Mesothelial cell of epicardium (in vitro differentiated cells): ENCODE measurements around the gene FSHR. TPM values are rescaled to one million over a fixed set of nuclear protein-coding genes. Genes with fewer than 3 reads are reported as not detected.
A peak's percentile ranks its signal among the peaks of the same experiment; 100 is the strongest.

ENCODE experiments used
- DNase-seq, 2 experiments: peaks; one replicate each; pipeline ENCODE4 v3.0.0; 2021; ENCODE audit warnings: low spot score in 2 of 2; ENCODE audit not compliant: unreplicated experiment in 2 of 2
- H3K27ac Mint-ChIP-seq: 2 replicates; pipeline ENCODE4 v1.8.0; 2021; ENCODE audit warnings: mixed read lengths
- H3K27me3 Mint-ChIP-seq: 2 replicates; pipeline ENCODE4 v1.8.0; 2021; ENCODE audit warnings: low read depth, mixed read lengths
- H3K36me3 Mint-ChIP-seq: 2 replicates; pipeline ENCODE4 v1.8.0; 2021; ENCODE audit warnings: mixed read lengths
- H3K4me1 Mint-ChIP-seq: 2 replicates; pipeline ENCODE4 v1.8.0; 2021; ENCODE audit warnings: mixed read lengths
- H3K4me3 Mint-ChIP-seq: 2 replicates; pipeline ENCODE4 v1.8.0; 2021; ENCODE audit warnings: mild to moderate bottlenecking, moderate library complexity, mixed read lengths
- H3K9me3 Mint-ChIP-seq: 2 replicates; pipeline ENCODE4 v1.8.0; 2021; ENCODE audit warnings: mixed read lengths
- CTCF ChIP-seq: fragments of 200-600 bp; sonication (generic); IDR thresholded peaks from one replicate; pipeline ENCODE4 v1.5.0; 2021; ENCODE audit warnings: antibody characterized with exemption; ENCODE audit not compliant: unreplicated experiment
- total RNA-seq: library from RNA; stranded (reverse); gene quantifications from 3 replicates; pipeline ENCODE4 v1.2.1, GENCODE V29; 2021

Gene FSHR
- total RNA-seq, 1 donor from 2014 or later = not detected

DNA sequence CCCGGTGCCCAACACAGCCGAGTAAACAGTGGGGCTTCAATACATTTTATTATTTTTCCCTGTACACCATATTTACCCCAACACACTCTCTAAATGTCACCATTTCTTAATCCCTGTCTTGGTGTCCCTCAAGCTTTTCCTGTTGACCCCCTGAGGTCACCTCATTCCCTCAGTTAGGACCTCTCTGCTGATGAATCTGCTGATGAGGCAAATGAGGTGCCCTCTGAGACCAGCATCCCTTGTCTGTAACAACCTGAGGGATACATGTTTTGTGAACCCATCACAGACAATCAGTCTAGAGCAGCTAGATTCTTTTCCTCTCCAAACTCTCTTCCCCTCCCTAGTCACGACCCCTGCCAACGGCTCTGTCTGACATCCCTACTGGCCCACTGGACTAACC is 127.6 kb downstream of the FSHR start:
- H3K36me3 Mint-ChIP-seq = no peaks in the 10 kb centered on the region
- peaks cover 2% of the 10 kb centered on the region for H3K27me3 Mint-ChIP-seq
- no peaks in the 10 kb centered on the region for H3K4me1 Mint-ChIP-seq
- H3K27ac Mint-ChIP-seq = no peak overlapping the region
- no peak overlapping the region for H3K4me3 Mint-ChIP-seq
- DNase-seq = no peak
- H3K9me3 Mint-ChIP-seq = no peaks in the 10 kb centered on the region
- no peak for TF ChIP-seq CTCF

GRCh38 chr2:49021271-49021670 is 133.0 kb downstream of the FSHR start:
- H3K36me3 Mint-ChIP-seq = no peaks in the 10 kb centered on the region
- peaks cover 3% of the 10 kb centered on the region for H3K4me1 Mint-ChIP-seq
- no peak overlapping the region for H3K27ac Mint-ChIP-seq
- H3K9me3 Mint-ChIP-seq = no peaks in the 10 kb centered on the region
- TF ChIP-seq CTCF = no peak
- no peak for DNase-seq
- H3K4me3 Mint-ChIP-seq = no peak overlapping the region
- peaks cover 2% of the 10 kb centered on the region for H3K27me3 Mint-ChIP-seq

- Mint-ChIP-seq H3K4me1 (peaks cover 17% of the 10 kb centered on the region), H3K9me3 (peaks cover 19% of the 10 kb centered on the region), H3K27ac (no peak overlapping the region), H3K27me3 (peaks cover 2% of the 10 kb centered on the region), H3K36me3 (no peaks in the 10 kb centered on the region), H3K4me3 (no peak overlapping the region)
- no peak for TF ChIP-seq CTCF
- DNase-seq = no peak
Observed at GRCh38 chr2:49005261-49005660, 149.1 kb downstream of the FSHR start.

DNA sequence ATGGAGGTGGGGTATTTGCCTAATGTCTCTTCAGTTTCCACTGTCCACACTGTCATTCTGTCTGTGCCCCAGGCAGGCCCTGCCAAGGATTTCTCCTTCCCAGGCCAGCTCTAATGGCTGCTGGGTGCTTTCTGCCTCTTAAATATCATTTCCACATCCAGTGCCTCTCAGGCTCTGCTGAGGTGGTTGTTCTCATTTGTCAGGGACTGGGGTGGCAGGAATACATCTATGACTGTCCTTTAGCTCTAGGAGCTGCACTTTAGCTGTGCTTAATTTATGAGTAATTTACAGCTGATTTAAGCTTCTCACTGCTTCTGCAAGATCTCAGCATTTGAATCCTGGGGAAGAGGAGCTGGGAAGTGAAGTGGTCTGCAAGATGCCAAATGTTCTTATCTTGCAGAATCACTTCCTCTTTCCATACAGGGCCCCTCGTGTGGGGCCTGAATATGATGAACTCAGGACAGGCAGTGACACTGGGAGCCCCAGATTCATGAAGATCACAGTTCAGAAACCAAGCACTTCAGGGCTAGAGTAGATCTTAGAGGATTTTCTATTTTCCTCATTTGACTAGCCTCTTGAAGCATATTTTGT is 150.2 kb downstream of the FSHR start:
- no peak overlapping the region for H3K27ac Mint-ChIP-seq
- H3K36me3 Mint-ChIP-seq = no peaks in the 10 kb centered on the region
- no peak for DNase-seq
- peaks cover 19% of the 10 kb centered on the region for H3K9me3 Mint-ChIP-seq
- no peak overlapping the region for H3K4me3 Mint-ChIP-seq
- no peak for TF ChIP-seq CTCF
- peaks cover 2% of the 10 kb centered on the region for H3K27me3 Mint-ChIP-seq
- peaks cover 17% of the 10 kb centered on the region for H3K4me1 Mint-ChIP-seq

GRCh38 chr2:49003201-49003600 is 151.1 kb downstream of the FSHR start:
- TF ChIP-seq CTCF = no peak
- DNase-seq = no peak
- no peak overlapping the region for H3K4me3 Mint-ChIP-seq

GRCh38 chr2:49002750-49003149 is 151.6 kb downstream of the FSHR start:
- Mint-ChIP-seq H3K27me3 (peaks cover 2% of the 10 kb centered on the region), H3K4me1 (peaks cover 17% of the 10 kb centered on the region), H3K9me3 (peaks cover 19% of the 10 kb centered on the region), H3K36me3 (no peaks in the 10 kb centered on the region), H3K4me3 (no peak overlapping the region), H3K27ac (peak overlapping the region; percentile 62)
- no peak for TF ChIP-seq CTCF
- DNase-seq = no peak

More at GRCh38 chr2:49003201-49003600, 151.1 kb downstream of the FSHR start:
- Mint-ChIP-seq H3K9me3 (peaks cover 19% of the 10 kb centered on the region), H3K4me1 (peaks cover 17% of the 10 kb centered on the region), H3K27ac (no peak overlapping the region), H3K27me3 (peaks cover 2% of the 10 kb centered on the region), H3K36me3 (no peaks in the 10 kb centered on the region)
